Stomach (tissue), 9 donors: Measurements from ENCODE around the gene GCSAM. TPM values are rescaled to one million over a fixed set of nuclear protein-coding genes. Genes with fewer than 3 reads are reported as not detected.

Source experiments
- DNase-seq, 2 donors: peaks; one replicate each; pipeline versions ENCODE4 v3.0.0 to v3.0.0-alpha.2; 2013 to 2019
- H3K27ac ChIP-seq, 5 donors: fragments of 200-600 bp in 4 of 5; sonication (generic) in 4 of 5; one replicate each; pipeline ENCODE4 v1.5.1; 2013 to 2019; ENCODE audit warnings: mild to moderate bottlenecking in 1 of 5, moderate library complexity in 1 of 5
- H3K27me3 ChIP-seq, 3 donors: fragments of 200-600 bp; sonication (generic); one replicate each; pipeline ENCODE4 v1.5.1; 2017 to 2019; ENCODE audit warnings: mixed run types in 1 of 3
- H3K36me3 ChIP-seq, 4 donors: fragments of 200-600 bp; sonication (generic); 1 replicate in 3 of 4; 2 replicates in 1 of 4; pipeline ENCODE4 v1.5.1; 2016 to 2019
- H3K4me1 ChIP-seq, 4 donors: fragments of 200-600 bp; sonication (generic); one replicate each; pipeline ENCODE4 v1.5.1; 2016 to 2019
- H3K4me3 ChIP-seq, 4 donors: fragments of 200-600 bp; sonication (generic) in 3 of 4; one replicate each; pipeline ENCODE4 v1.5.1; 2016 to 2019; ENCODE audit warnings: mild to moderate bottlenecking in 1 of 4
- H3K9me3 ChIP-seq, 4 donors: fragments of 200-600 bp; sonication (generic); one replicate each; pipeline ENCODE4 v1.5.1; 2016 to 2019
- EP300 ChIP-seq: sonication (generic); formaldehyde crosslinking; IDR thresholded peaks from one replicate; pipeline ENCODE4 v1.6.1; 2017; ENCODE audit warnings: antibody characterized with exemption
- POLR2A ChIP-seq, 4 donors: fragments of 450-650 bp; IDR thresholded peaks; one replicate each; pipeline ENCODE4 v1.6.1; 2016; ENCODE audit warnings: antibody characterized with exemption in 4 of 4, control low read depth in 2 of 4, mild to moderate bottlenecking in 1 of 4, moderate library complexity in 1 of 4
- POLR2AphosphoS5 ChIP-seq, 3 donors: sonication (generic); formaldehyde crosslinking; IDR thresholded peaks; one replicate each; pipeline ENCODE4 v1.6.1; 2016; ENCODE audit warnings: antibody characterized with exemption in 3 of 3
- WGBS, 5 donors: extraction: QIAGEN DNeasy Blood & Tissue Kit in 3 of 5; methylation state at CpG; one replicate each; pipeline versions ENCODE4 v1.1.5 to v1.1.7; 2013 to 2018; 5-methylcytosine and 5-hydroxymethylcytosine counted together
- intact Hi-C: fragments of 100-400 bp; cut with DNase I; formaldehyde crosslinking; loops from one replicate; pipeline ENCODE4 v1.15.1; 2023; ENCODE audit warnings: low total_unique reads
- polyA plus RNA-seq, 3 donors: library from polyadenylated mRNA; stranded (reverse); fragments of 200-250 nt; gene quantifications; one replicate each; pipeline ENCODE4 v1.2.3, GENCODE V29; 2013
- total RNA-seq, 5 donors: library from RNA; depleted of rRNA; stranded (reverse); fragments of >200 nt; gene quantifications; one replicate each; pipeline versions ENCODE4 v1.1.0 to v1.2.3, GENCODE V29; 2014 to 2016
- TF ChIP-seq, protein P1 (sequence below), 7 experiments: fragments of 450-650 bp in 4 of 7; fragments of 200-600 bp in 3 of 7; sonication (generic) in 3 of 7; IDR thresholded peaks; one replicate each; pipeline ENCODE4 v1.5.1; 2016 to 2019; ENCODE audit warnings: antibody characterized with exemption in 7 of 7, control low read depth in 2 of 7, mild to moderate bottlenecking in 1 of 7
- donor health status: healthy with polysubstance abuse.
- donor health status: Bipolar disorder and iron deficiency.
- donor health status: healthy.

The GCSAM gene
- total and polyA plus RNA-seq, 8 donors, result 0.73 to 2.3 (median 2.3) TPM; not detected in 5

DNA sequence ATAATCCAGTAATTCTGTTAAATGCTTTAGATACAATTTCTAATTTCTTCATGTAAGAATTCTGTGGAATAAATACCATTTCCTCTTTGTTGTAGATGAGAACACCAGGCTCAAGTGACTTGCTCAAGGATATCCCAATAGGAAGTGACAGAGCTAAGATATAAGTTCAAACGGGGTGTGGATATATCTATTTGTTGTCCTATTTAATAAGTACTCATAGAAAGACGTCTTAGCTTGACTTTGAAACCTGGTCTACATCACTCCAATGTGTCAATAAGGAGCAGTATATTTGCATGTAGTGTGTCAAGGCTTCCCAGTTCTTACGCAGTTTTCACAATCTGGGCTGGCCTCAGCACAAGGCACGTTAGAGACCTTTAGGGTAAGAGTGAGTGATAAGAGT lies 4.7 kb upstream of the GCSAM start:
- TF ChIP-seq, protein P1, sequence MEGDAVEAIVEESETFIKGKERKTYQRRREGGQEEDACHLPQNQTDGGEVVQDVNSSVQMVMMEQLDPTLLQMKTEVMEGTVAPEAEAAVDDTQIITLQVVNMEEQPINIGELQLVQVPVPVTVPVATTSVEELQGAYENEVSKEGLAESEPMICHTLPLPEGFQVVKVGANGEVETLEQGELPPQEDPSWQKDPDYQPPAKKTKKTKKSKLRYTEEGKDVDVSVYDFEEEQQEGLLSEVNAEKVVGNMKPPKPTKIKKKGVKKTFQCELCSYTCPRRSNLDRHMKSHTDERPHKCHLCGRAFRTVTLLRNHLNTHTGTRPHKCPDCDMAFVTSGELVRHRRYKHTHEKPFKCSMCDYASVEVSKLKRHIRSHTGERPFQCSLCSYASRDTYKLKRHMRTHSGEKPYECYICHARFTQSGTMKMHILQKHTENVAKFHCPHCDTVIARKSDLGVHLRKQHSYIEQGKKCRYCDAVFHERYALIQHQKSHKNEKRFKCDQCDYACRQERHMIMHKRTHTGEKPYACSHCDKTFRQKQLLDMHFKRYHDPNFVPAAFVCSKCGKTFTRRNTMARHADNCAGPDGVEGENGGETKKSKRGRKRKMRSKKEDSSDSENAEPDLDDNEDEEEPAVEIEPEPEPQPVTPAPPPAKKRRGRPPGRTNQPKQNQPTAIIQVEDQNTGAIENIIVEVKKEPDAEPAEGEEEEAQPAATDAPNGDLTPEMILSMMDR (IDR thresholded peaks at IDR 0.05), result no peak
- no peak overlapping the region for H3K4me3 ChIP-seq
- WGBS, 5 donors, result 28 to 47% (median 37%) methylated on average over 4 of the region's 4 CpGs

DNA sequence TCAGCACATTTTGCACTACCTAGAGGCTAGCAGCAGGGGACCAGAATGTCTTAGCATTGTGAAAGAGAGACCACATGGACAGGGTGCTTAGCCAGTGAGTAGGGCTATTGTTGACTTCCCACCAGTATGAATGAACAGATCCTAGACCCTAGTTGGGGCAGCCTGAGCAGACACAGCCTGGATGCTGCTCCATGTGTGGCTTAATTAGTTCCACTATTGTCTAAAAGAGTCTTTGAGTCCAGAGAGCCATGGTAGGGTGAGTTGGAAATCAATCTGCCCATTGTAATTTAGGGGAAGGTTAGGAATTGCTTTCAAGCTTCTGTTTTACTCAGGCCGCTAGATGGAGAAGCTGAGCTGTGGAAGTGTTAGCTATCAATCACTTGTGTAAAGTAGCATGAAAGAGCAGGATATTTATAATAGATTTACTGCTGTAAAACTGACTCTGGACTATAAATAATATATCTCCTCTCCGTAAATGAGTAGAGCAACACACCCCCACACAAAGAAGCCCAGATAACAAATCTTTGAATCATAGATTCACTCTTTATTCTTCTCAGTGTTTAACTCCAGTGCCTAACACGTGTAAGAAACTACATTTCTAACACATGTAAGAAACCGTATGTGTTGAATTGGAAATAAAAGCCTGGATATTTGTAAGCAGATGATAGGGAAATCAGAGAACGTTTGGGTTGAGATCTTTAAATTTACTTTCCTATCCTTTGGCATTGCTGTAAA lies 4.1 kb upstream of the GCSAM start:
- H3K4me3 ChIP-seq, result no peak overlapping the region
- H3K36me3 ChIP-seq, result no peaks in the 10 kb centered on the region
- no peak for TF ChIP-seq POLR2A (IDR thresholded peaks at IDR 0.05)
- TF ChIP-seq, protein P1 (IDR thresholded peaks at IDR 0.05), result peak in 4 of 7 experiments; percentile 17 to 47 (median 38)
- intact Hi-C loops, result no loop called here
- H3K27me3 ChIP-seq, result no peaks in the 10 kb centered on the region
- H3K9me3 ChIP-seq, result no peaks in the 10 kb centered on the region
- DNase-seq, result peak in 1 of 2 donors; percentile 81
- peaks cover 4 to 36% (median 19%) of the 10 kb centered on the region in 4 donors for H3K4me1 ChIP-seq
- no peak overlapping the region for H3K27ac ChIP-seq
- WGBS, 5 donors, result 15 to 29% (median 20%) methylated on average over 5 of the region's 5 CpGs

More for the DNA sequence above, 4.7 kb upstream of the GCSAM start:
- no peak overlapping the region for H3K27ac ChIP-seq
- H3K4me1 ChIP-seq, result peaks cover 4 to 36% (median 19%) of the 10 kb centered on the region in 4 donors
- intact Hi-C loops, result no loop called here
- H3K27me3 ChIP-seq, result no peaks in the 10 kb centered on the region
- no peaks in the 10 kb centered on the region for H3K9me3 ChIP-seq
- no peak for DNase-seq
- no peaks in the 10 kb centered on the region for H3K36me3 ChIP-seq

DNA sequence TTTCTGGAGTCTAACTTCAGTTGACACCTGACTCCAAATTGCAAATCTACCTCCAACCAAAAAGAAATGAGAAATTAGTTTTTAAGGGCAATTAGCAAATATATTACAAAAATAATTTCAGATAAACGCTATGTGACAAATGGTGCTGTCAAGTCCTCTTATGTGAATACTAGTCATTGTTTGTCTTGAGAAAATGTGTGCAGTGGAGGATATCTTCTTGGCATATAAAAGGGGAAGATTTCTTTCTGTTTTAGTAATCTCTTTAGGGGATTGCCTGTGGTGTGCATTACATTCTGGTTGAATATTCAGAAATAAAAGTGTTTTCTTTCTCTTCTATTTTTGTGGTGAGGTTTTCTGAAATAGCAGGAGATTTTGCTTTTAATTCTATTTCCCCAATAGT lies 3.0 kb upstream of the GCSAM start:
- H3K4me3 ChIP-seq, result no peak overlapping the region
- DNase-seq, result no peak
- no peaks in the 10 kb centered on the region for H3K9me3 ChIP-seq
- H3K27me3 ChIP-seq, result no peaks in the 10 kb centered on the region
- H3K4me1 ChIP-seq, result peaks cover 4 to 36% (median 19%) of the 10 kb centered on the region in 4 donors
- no peak overlapping the region for H3K27ac ChIP-seq
- no peak for TF ChIP-seq POLR2A (IDR thresholded peaks at IDR 0.05)
- TF ChIP-seq POLR2AphosphoS5 (IDR thresholded peaks at IDR 0.05), result no peak
- TF ChIP-seq EP300, result no peak
- TF ChIP-seq, protein P1 (IDR thresholded peaks at IDR 0.05), result no peak
- intact Hi-C loops, result no loop called here
- no peaks in the 10 kb centered on the region for H3K36me3 ChIP-seq
- 42 to 66% (median 60%) methylated on average over 1 of the region's 1 CpG for WGBS, 5 donors

DNA sequence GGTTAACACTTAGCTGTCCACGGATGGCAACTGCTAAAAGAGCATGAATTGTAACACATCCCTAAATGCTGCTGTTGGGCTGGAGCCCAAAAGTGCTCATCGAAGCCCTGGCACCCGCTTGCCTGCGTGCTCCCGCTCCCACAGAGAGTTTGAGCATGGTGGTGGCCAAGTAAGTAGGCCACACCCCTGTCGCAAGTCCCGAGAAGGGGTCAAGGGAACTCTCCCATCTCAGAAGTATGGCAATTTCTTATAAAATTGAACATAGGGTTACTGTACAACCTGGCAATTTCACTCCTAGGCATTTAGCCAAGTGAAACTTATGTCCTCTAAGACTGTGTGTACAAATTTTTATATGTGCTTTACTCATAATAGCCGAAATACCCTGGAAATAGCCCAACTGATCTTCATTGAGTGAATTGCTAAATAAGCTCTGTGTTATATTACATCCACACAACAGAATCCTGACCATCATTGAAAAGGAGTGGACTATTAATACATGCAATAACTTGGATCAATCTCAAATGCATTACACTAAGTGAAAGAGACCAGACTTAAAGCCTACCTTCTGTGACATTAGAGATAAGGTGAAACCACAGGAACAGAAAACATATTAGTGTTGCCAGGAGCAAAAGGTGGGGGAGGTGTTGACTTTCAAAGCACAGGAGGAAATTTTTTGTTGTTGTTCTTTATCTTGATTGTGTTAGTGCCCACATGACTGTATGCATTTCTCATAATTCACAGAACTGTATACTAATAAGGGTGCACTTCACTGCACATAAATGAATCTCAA lies 1.5 kb upstream of the GCSAM start:
- Histone ChIP-seq H3K4me3 (no peak overlapping the region), H3K27ac (peak overlapping the region in 4 of 5 donors; percentile 19 to 44 (median 34)), H3K36me3 (peaks cover 0 to 7% (median 0%) of the 10 kb centered on the region in 4 donors), H3K4me1 (peaks cover 4 to 36% (median 19%) of the 10 kb centered on the region in 4 donors), H3K9me3 (no peaks in the 10 kb centered on the region), H3K27me3 (no peaks in the 10 kb centered on the region)
- DNase-seq, result peak in 1 of 2 donors; percentile 69
- TF ChIP-seq, protein P1 (IDR thresholded peaks at IDR 0.05), result no peak
- TF ChIP-seq EP300, result no peak
- TF ChIP-seq POLR2A (IDR thresholded peaks at IDR 0.05), result no peak
- TF ChIP-seq POLR2AphosphoS5 (IDR thresholded peaks at IDR 0.05), result peak in 1 of 3 donors; percentile 39
- 39 to 74% (median 54%) methylated on average over 7 to 8 of the region's 8 CpGs for WGBS, 5 donors
- intact Hi-C loops, result no loop called here
